GM12865 (cell line): ENCODE data around the gene STARD8.

ENCODE experiments used
- DNase-seq: peaks from one replicate; pipeline ENCODE4 v3.0.0; 2010; ENCODE audit warnings: low read depth
- H3K4me3 ChIP-seq: 2 replicates; pipeline ENCODE4 v1.5.1; 2011; ENCODE audit warnings: mild to moderate bottlenecking, low read depth, low read length, control low read depth
- TF ChIP-seq, protein P1 (sequence below): IDR thresholded peaks from 2 replicates; pipeline ENCODE4 v1.5.1; 2011; ENCODE audit warnings: low read length, control low read depth, low read depth, inconsistent platforms; ENCODE audit not compliant: insufficient read depth; ENCODE audit errors: missing control alignments

STARD8 gene

DNA sequence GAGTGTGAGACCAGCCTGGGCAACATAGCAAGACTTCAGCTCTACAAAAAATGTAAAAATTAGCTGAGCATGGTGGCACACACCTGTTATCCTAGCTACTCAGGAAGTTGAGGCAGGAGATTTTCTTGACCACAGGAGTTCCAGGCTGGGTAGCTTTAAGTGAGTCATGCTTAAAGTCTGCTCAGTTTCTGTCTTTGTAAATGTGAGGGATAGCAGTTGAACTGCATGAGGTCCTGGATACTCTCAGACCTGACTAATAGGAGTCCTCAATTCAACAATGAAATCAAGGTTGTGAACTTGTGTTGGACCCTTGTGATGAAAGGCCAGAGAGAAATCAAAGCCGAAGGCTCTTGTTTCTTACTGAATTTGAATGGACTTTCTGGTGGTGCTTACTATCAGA, 45.2 kb downstream of the STARD8 start:
- no peak overlapping the region for H3K4me3 ChIP-seq
- DNase-seq = no peak
- TF ChIP-seq, protein P1, sequence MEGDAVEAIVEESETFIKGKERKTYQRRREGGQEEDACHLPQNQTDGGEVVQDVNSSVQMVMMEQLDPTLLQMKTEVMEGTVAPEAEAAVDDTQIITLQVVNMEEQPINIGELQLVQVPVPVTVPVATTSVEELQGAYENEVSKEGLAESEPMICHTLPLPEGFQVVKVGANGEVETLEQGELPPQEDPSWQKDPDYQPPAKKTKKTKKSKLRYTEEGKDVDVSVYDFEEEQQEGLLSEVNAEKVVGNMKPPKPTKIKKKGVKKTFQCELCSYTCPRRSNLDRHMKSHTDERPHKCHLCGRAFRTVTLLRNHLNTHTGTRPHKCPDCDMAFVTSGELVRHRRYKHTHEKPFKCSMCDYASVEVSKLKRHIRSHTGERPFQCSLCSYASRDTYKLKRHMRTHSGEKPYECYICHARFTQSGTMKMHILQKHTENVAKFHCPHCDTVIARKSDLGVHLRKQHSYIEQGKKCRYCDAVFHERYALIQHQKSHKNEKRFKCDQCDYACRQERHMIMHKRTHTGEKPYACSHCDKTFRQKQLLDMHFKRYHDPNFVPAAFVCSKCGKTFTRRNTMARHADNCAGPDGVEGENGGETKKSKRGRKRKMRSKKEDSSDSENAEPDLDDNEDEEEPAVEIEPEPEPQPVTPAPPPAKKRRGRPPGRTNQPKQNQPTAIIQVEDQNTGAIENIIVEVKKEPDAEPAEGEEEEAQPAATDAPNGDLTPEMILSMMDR = no peak

DNA sequence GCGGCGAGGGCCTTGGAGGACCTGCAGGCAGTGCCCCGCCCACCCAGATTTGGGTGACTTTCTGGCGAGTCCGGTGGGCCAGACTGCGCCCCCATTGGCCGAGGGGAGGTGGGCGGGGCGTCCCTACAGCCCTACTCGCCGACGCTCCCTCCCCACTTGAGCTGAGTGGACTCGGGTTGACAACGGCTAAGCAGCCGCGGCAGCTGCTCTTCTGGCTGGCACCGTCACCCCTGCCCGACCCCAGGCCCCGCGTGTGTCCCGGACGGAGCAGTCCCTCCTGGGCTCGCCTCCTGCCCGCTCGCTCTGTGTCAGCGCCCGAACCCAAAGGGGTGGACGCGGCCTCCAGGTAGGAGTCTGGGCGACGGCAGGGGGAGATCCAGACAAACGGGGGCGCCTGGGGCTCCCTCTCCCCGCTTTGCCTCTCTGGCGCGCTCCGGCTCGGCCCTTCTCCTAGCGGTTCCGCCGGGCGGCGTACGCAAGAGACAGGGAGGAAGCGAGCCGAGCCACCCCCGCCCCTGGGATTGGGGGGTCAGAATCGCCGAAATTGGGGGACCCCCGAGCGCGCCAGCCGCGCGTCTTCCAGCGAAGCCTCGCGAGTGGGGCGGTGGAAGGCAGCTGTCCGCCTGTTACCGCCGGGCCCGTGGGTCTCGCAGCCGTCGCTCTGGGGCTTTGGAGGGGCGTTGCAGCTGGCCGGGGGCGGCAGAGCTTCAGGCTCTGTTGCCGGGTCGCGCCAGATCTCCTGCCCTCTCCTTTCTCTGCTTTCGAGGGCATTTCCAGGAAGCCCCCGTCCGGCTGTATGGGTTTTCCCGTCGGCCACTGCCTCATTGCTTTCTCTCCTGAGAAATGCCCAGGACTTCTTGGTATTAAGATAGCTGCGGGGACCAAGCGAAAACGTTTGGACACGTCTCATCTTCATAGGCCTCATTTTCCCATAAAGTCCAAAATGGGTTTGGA, 46.3 kb downstream of the STARD8 start:
- peak; percentile 13 for DNase-seq
- TF ChIP-seq, protein P1 = no peak
- H3K4me3 ChIP-seq = peak overlapping the region; percentile 34

DNA sequence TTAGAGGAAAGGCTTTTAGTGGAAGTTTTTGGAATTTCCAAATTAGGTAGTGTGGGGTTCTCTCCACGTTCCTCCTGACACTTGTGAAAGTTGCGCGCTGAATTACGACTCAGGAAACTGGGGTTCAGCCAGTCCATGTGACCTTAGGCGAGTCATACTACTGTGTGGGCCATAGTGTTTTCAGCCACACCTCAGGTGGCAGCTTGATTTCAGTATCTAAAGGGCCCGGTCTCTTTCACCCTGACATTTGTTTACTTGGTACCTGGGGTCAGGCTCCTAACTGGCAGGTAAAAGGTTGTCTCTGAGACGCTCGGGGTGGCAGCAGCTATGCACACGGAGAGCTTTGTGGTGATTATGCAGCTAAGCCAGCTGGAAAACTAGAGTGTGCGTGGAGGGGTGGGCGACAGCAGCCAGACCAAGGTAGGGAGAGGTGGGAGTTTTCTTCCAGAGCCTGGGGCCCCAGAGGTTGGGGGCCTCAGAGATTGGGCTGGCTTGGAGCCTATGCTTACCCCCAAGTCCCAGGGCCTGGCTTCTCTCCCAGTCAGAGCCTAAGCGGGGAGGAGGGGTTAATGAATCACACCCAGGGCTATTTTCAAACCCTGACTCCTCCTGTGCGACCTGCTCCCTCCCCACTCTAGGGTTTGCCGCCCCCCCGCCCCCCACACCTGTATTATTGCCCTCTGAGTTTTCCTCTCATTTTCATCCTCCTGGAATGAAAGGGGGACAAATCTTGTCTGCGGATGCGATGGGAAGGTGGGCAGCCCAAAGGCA, 47.2 kb downstream of the STARD8 start:
- peak; percentile 12 for DNase-seq
- TF ChIP-seq, protein P1 = no peak
- H3K4me3 ChIP-seq = peak overlapping the region; percentile 34; the same call in 1 of the 2 replicates

DNA sequence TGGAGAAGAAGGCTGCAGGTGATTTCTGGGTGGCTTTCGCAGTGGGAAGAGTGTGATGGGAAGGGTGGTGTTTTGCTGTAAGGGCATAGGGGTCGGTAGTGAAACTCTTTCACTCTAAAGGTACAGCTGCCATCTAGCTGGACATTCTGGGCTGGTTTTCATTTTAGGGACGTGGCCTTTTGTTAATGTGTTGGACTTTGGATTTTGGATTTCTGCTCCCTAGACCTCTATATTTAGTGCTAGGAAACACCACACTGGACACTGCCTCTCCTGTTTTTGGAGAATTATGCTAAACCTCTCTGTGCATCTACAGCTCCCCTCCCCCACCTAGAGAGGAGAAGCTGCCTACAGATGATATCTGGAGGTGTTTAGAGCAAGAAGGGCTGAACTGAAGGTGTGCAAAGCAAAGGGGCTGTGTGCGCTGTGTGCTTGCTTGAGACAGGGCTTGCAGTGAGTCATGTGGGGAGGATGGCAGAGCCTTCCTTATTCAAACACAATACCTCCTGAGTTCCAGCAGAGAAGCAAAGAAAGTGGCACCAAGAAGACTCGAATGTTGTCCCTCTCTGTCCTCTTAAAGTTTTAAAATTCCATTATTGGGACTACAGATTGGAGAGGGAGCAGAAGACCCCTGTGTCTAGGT, 47.9 kb downstream of the STARD8 start:
- no peak overlapping the region for H3K4me3 ChIP-seq
- DNase-seq = no peak
- TF ChIP-seq, protein P1 = no peak

DNA sequence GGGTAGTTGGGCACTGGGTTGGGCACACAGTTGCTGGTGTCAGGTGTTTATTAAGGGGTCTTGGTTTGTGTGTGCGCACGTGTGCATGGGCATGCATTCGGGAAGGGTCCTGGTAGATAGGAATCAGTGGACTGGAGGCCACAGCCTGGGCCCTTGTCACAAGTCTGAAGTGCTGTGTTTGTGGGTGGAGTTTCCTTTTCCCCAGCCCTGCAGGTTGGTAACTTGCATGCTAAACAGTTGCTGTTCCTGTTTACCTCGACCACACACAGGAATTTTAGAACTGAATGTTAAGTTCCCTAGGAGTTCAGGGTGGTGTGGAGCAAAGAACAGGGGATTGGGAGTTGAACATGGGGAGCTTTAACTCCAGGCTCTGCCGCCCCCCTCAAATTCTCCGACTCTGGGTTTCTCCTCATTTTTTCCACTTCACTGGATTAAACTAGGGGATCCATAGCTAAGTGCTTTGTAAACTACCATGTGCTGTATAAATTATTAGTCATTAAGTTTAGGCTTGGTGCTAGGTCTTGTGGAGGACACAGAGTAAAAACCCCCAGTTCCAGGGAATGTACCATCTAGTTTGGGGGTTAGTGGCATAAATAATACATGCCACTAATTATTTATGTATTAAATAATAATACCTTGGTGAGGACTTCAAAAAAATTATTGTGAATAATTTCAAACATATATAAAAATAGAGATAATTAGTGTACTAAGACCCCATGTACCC, 49.0 kb downstream of the STARD8 start:
- no peak overlapping the region for H3K4me3 ChIP-seq
- TF ChIP-seq, protein P1 = no peak

DNA sequence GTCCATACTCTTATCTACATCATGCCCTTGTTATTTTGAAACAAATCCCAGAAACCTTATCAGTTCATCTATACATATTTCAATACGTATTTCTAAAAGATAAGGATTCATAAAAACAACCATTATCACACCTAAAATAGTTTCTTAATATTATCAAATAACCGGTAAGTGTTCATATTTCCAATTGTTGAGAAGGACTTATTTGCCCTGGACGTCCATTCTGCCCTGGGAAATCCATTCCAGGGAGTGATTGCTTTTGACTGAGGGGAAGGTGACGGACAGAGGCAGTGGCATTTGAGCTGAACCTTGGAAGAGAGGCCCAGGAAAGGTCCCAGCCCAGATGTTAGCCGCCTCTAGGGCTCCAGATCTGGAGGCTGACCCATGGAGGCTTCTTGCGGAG, 49.6 kb downstream of the STARD8 start:
- TF ChIP-seq, protein P1 = no peak
- no peak for DNase-seq
- H3K4me3 ChIP-seq = no peak overlapping the region

More for the DNA sequence above, 49.0 kb downstream of the STARD8 start:
- no peak for DNase-seq
